BLaER1 (cell line): ENCODE measurements around the gene FGF4.
"Not testable (repeated sequence)": the region's sequence is repeated elsewhere in the genome, so short reads cannot be mapped to it uniquely, and the experiment has no call there.

Source experiments
- H3K27ac ChIP-seq: shearing (Covaris generic); formaldehyde crosslinking; 2 replicates; pipeline ENCODE4 v1.8.1; 2022
- H3K27me3 ChIP-seq: shearing (Covaris generic); formaldehyde crosslinking; 2 replicates; pipeline ENCODE4 v1.8.1; 2022
- H3K36me3 ChIP-seq: shearing (Covaris generic); formaldehyde crosslinking; 2 replicates; pipeline ENCODE4 v1.8.1; 2022
- H3K4me1 ChIP-seq: shearing (Covaris generic); formaldehyde crosslinking; 2 replicates; pipeline ENCODE4 v1.8.1; 2022
- H3K4me2 ChIP-seq: shearing (Covaris generic); formaldehyde crosslinking; 2 replicates; pipeline ENCODE4 v1.8.1; 2022
- H3K4me3 ChIP-seq: shearing (Covaris generic); formaldehyde crosslinking; 2 replicates; pipeline ENCODE4 v1.8.1; 2022
- H3K9ac ChIP-seq: shearing (Covaris generic); formaldehyde crosslinking; 2 replicates; pipeline ENCODE4 v1.8.1; 2022
- H3K9me3 ChIP-seq: shearing (Covaris generic); formaldehyde crosslinking; 2 replicates; pipeline ENCODE4 v1.8.1; 2022
- H4K20me1 ChIP-seq: shearing (Covaris generic); formaldehyde crosslinking; 2 replicates; pipeline ENCODE4 v1.8.1; 2022
- Cebpa-rat ChIP-seq: shearing (Covaris generic); IDR thresholded peaks from 2 replicates; pipeline ENCODE4 v1.8.1; 2022

The FGF4 gene

GRCh38 chr11:69774354-69775162, 583 bp downstream of the FGF4 start:
- H3K9me3 ChIP-seq = no peaks in the 10 kb centered on the region
- peak overlapping the region; percentile 76 for H3K4me2 ChIP-seq
- H3K9ac ChIP-seq = no peak overlapping the region
- no peak for TF ChIP-seq Cebpa-rat
- no peaks in the 10 kb centered on the region for H3K36me3 ChIP-seq
- H3K27ac ChIP-seq = no peak overlapping the region
- H3K4me1 ChIP-seq = peaks cover 12% of the 10 kb centered on the region
- H3K4me3 ChIP-seq = peak overlapping the region; percentile 57; the same call in 1 of the 2 replicates
- H3K27me3 ChIP-seq = peaks cover 35% of the 10 kb centered on the region
- peaks cover 32% of the 10 kb centered on the region for H4K20me1 ChIP-seq

DNA sequence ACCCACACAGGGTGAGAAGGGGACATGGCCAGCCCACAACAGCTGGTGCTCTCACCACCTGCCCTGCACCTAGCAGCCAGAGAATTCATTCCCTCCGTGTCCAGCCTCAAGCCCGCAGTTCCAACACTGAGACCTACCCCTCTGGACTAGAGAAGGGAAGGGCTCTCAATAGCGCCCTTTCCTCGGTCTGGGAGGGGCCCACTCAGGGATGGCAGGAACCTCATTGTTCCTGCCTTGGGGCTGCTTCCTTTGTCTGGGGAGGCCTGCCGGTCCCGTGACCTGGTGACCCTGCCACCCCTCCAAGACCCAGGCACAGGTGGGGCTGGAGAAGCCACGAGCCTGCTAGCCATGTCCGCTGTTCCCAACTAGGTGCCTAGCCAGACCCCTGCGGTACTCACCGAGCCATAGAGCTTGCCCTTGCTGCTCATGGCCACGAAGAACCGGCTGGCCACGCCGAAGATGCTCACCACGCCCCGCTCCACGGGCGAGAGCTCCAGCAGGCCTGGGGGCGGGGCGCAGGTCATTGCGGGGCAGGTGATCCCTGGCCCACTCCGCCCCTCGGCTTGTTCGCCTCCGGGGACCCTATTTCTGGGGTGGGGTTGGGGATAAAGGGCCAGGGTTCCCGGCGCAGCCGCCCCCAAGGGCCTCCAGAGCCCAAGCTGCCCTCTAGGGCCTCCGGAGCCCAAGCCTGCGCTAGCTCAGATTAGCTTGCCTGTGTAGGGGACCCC, 1.4 kb downstream of the FGF4 start:
- Histone ChIP-seq H3K4me2 (no peak overlapping the region), H3K27ac (no peak overlapping the region), H3K36me3 (no peaks in the 10 kb centered on the region), H4K20me1 (peaks cover 32% of the 10 kb centered on the region), H3K9ac (no peak overlapping the region), H3K27me3 (peaks cover 35% of the 10 kb centered on the region), H3K4me1 (peaks cover 12% of the 10 kb centered on the region), H3K9me3 (no peaks in the 10 kb centered on the region), H3K4me3 (no peak overlapping the region)
- no peak for TF ChIP-seq Cebpa-rat

DNA sequence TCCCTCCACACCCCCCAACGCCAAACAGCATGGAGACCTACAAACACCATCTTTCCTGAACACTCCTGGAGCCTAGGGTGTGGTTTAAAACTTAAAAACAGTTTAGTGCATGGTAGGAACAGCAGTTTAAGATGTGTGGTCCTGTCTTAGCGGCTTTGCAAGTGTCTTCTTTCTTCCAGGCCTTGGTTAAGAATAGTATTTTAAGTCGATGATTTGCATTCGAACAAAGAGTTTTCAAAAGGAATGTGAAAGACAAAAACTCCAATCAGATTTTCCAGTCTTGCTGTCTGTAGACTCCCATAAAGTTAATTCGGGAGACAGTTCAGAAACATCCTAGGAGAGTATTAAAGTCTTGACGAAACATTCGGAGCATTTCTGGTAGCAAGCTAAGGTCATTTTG, 3.7 kb downstream of the FGF4 start:
- H3K36me3 ChIP-seq = no peaks in the 10 kb centered on the region
- no peaks in the 10 kb centered on the region for H3K9me3 ChIP-seq
- peaks cover 12% of the 10 kb centered on the region for H3K4me1 ChIP-seq
- H3K4me2 ChIP-seq = no peak overlapping the region
- no peak overlapping the region for H3K9ac ChIP-seq
- peaks cover 24% of the 10 kb centered on the region for H3K27me3 ChIP-seq
- peaks cover 26% of the 10 kb centered on the region for H4K20me1 ChIP-seq
- H3K27ac ChIP-seq = no peak overlapping the region
- no peak for TF ChIP-seq Cebpa-rat
- H3K4me3 ChIP-seq = no peak overlapping the region

DNA sequence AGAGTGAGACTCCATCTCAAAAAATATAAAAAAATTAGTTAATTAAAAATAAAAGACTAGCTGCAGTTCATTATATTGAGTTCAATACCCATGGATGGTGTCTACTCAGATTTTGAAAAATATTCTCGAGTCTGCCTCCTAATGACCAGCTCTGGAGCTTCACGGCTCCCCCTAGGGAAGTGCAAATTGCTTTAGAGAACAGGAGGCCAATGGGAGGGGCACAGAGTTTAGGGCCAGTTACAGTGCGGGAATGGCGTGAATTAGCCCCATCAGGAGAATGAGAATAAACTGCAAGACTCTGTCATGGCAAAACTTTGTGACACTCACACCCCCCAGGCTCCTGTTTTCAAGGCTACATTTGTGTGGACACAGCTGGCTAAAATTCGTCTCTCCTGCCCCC, 4.6 kb downstream of the FGF4 start:
- no peaks in the 10 kb centered on the region for H3K9me3 ChIP-seq
- H3K4me2 ChIP-seq = no peak overlapping the region
- H3K27ac ChIP-seq = no peak overlapping the region
- peaks cover 9% of the 10 kb centered on the region for H3K4me1 ChIP-seq
- peaks cover 17% of the 10 kb centered on the region for H4K20me1 ChIP-seq
- peaks cover 15% of the 10 kb centered on the region for H3K27me3 ChIP-seq
- no peak for TF ChIP-seq Cebpa-rat
- H3K4me3 ChIP-seq = no peak overlapping the region
- H3K36me3 ChIP-seq = no peaks in the 10 kb centered on the region
- no peak overlapping the region for H3K9ac ChIP-seq

- H3K4me1 ChIP-seq = peaks cover 4% of the 10 kb centered on the region; the same call in 1 of the 2 replicates
- TF ChIP-seq Cebpa-rat = no peak
- H3K4me2 ChIP-seq = no peak overlapping the region
- no peaks in the 10 kb centered on the region for H3K36me3 ChIP-seq
- H3K27me3 ChIP-seq = no peaks in the 10 kb centered on the region
- H3K27ac ChIP-seq = no peak overlapping the region
- H3K4me3 ChIP-seq = no peak overlapping the region
- H3K9me3 ChIP-seq = no peaks in the 10 kb centered on the region
- no peak overlapping the region for H3K9ac ChIP-seq
- H4K20me1 ChIP-seq = no peaks in the 10 kb centered on the region
These were observed 9.6 kb downstream of the FGF4 start for GRCh38 chr11:69765498-69765995.

DNA sequence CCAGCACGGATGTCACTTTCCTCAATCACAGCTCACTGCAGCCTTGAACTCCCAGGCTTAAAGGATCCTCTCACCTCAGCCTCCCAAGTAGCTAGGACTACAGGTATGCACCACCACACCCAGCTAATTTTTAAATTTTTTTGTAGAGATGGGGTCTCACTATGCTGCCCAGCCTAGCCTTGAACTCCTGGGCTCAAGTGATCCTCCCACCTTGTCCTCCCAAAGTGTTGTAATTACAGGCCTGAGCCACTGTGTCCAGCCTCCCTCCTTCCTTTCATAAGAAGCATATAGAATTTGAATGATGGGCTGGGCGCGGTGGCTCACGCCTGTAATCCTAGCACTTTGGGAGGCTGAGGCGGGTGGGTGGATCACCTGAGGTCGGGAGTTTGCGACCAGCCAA, 10.2 kb downstream of the FGF4 start:
- not testable (repeated sequence) for H3K9me3 ChIP-seq, H3K4me2 ChIP-seq, H3K4me3 ChIP-seq, H3K36me3 ChIP-seq, H3K4me1 ChIP-seq, H3K27ac ChIP-seq, H3K9ac ChIP-seq, H4K20me1 ChIP-seq, H3K27me3 ChIP-seq

DNA sequence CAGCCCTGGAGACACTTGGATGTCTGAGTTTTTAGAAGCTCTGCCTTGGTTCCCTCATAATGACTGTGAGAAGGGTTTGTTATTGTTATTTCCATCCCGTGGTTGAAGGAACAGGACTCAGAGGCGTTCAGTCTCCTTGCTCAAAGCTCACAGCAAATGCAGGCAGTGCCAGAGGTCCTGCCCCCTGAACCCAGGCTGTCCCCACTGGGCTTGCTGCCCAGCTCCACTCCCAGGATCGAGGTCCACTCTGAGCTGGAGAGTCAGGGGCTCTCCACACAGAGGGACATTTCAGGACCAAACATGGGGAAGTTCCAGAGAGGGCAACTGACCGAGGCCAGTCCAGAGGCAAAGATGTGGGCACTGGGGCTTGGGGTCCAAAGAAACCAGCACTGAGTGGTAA, 14.8 kb downstream of the FGF4 start:
- Histone ChIP-seq H3K36me3 (no peaks in the 10 kb centered on the region), H3K4me1 (peaks cover 4% of the 10 kb centered on the region; the same call in 1 of the 2 replicates), H3K4me2 (no peak overlapping the region), H3K27me3 (no peaks in the 10 kb centered on the region), H4K20me1 (no peaks in the 10 kb centered on the region), H3K4me3 (no peak overlapping the region), H3K9me3 (no peaks in the 10 kb centered on the region), H3K27ac (no peak overlapping the region), H3K9ac (no peak overlapping the region)
- TF ChIP-seq Cebpa-rat = no peak

DNA sequence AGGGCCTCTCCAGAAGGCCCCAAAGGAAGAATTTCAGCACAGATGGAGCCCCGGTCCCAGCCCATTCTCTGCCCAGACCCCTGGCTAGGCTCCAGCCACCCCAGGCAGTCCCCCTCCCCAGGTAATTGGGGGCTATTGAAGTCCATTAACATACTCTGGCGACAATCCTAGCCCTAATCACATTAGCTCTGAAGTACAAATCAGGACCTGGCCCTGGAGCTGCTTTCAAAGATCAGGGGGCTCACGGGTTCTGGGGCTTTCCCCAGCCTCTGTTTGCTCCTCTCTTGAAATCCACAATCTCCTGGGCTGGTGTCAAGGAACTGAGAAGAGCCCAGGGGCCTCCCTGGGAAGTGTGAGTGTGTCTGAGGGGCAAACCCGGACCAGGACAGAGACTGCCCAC, 22.3 kb downstream of the FGF4 start:
- H3K9me3 ChIP-seq = no peaks in the 10 kb centered on the region
- no peak overlapping the region for H3K4me3 ChIP-seq
- no peak overlapping the region for H3K27ac ChIP-seq
- H3K9ac ChIP-seq = no peak overlapping the region
- no peaks in the 10 kb centered on the region for H3K36me3 ChIP-seq
- no peak for TF ChIP-seq Cebpa-rat
- no peak overlapping the region for H3K4me2 ChIP-seq
- H3K4me1 ChIP-seq = no peaks in the 10 kb centered on the region
- H4K20me1 ChIP-seq = peaks cover 4% of the 10 kb centered on the region; the same call in 1 of the 2 replicates
- H3K27me3 ChIP-seq = no peaks in the 10 kb centered on the region

DNA sequence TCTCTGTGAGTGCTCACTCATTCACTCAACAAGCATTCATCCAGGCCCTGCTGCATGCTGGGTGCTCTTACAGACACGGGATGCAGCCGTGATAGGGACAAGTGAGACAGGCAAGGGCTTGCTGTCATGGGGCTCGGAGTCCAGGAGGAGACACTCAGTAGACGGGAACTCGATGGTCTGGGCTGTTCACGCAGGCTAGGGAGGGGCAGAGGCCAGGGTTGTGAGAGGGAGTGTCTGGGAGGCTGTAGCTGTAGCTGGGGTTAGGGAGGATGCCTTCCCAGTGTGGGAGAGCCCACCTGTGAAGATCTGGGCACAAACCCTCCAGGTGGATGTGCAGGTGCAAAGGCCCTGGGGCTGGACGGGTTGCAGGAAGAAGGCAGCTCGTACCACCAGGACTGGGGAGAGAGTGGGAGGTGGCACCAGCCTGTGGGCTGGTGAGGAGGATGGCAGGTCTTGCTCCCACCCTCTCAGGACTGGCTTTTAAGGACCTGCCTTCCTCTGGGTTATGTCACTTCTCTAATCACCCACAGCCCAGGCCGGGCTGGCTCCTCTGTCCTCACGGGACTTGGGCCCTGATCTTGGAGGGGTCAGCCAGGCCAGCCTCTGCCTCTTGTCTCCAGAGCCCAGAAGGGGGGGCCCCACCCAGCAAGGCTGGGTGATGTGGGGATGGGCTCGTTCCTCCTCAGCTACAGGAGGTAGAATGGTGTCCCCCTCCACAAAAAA, 24.1 kb downstream of the FGF4 start:
- H4K20me1 ChIP-seq = peaks cover 4% of the 10 kb centered on the region; the same call in 1 of the 2 replicates
- H3K4me3 ChIP-seq = no peak overlapping the region
- no peaks in the 10 kb centered on the region for H3K9me3 ChIP-seq
- TF ChIP-seq Cebpa-rat = no peak
- H3K9ac ChIP-seq = no peak overlapping the region
- H3K27ac ChIP-seq = no peak overlapping the region
- no peaks in the 10 kb centered on the region for H3K4me1 ChIP-seq
- H3K4me2 ChIP-seq = no peak overlapping the region
- H3K27me3 ChIP-seq = no peaks in the 10 kb centered on the region
- H3K36me3 ChIP-seq = no peaks in the 10 kb centered on the region
